Measurements from ENCODE around the gene HELQ.

GRCh38 chr4:83378419-83378818 lies 77.2 kb downstream of the HELQ start:
- TF ChIP-seq, protein P1, sequence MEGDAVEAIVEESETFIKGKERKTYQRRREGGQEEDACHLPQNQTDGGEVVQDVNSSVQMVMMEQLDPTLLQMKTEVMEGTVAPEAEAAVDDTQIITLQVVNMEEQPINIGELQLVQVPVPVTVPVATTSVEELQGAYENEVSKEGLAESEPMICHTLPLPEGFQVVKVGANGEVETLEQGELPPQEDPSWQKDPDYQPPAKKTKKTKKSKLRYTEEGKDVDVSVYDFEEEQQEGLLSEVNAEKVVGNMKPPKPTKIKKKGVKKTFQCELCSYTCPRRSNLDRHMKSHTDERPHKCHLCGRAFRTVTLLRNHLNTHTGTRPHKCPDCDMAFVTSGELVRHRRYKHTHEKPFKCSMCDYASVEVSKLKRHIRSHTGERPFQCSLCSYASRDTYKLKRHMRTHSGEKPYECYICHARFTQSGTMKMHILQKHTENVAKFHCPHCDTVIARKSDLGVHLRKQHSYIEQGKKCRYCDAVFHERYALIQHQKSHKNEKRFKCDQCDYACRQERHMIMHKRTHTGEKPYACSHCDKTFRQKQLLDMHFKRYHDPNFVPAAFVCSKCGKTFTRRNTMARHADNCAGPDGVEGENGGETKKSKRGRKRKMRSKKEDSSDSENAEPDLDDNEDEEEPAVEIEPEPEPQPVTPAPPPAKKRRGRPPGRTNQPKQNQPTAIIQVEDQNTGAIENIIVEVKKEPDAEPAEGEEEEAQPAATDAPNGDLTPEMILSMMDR (IDR thresholded peaks at IDR 0.05), result no peak
- TF ChIP-seq POLR2A (IDR thresholded peaks at IDR 0.05), result no peak
